Measurements from ENCODE around the gene WWC1. TPM values are rescaled to one million over a fixed set of nuclear protein-coding genes. Genes with fewer than 3 reads are reported as not detected.

The WWC1 gene
- total RNA-seq, 1 experiment from 2014 or later: 108 TPM

DNA sequence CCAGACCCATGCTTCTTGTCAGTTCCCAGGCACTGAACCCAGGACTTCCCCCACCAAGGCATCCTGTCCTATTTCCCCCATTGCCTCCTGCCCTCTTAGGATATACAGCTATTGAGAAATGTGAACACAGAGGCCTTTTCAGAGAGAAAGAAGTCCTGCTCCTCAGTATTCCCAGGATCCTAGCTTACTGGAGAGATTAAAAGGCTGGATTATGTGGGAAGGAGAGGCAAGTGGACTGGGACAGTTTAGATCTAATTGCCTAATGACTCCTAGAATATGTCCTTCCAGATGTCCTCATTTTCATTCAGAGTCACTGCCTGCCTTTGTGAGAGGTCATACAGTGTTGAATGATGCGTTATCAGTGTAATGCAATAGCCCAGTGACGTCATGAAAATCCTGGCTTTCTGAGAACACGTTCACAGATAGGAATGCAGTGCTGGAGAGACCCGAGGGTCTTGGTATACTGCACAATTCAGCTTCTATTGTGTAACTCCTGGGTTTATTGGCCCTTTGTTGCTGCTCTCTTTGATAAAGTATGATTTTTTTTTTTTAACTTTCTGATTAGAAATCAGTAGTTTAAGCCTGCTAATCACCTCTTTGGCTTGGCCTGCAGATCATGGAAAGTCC, 26.2 kb downstream of the WWC1 start:
- Histone ChIP-seq H3K27me3 (replicated peaks; ENCODE audit: control insufficient read depth, insufficient read depth, low read length) (no peaks in the 10 kb centered on the region), H3K4me1 (peaks cover 83% of the 10 kb centered on the region), H3K36me3 (ENCODE audit: control insufficient read depth, insufficient read depth, low read length) (peaks cover 4% of the 10 kb centered on the region; the same call in 1 of the 2 replicates), H3K9me3 (no peaks in the 10 kb centered on the region), H3K4me3 (ENCODE audit: low read depth, low read length) (no peak overlapping the region)
- peaks cover 70% of the 10 kb centered on the region for H3K36me3 Mint-ChIP-seq (ENCODE audit: insufficient read depth, unreplicated experiment)
- intact Hi-C loops (cut with micrococcal nuclease; ENCODE audit: unreplicated experiment): loop anchor here (1.0 kb wide), 1 partner anchor 47 kb away; no protein-coding TSS in a partner anchor
- ChIA-PET POLR2A (interaction anchor here (0.7 to 3.9 kb wide), 5 partner anchors 9 to 47 kb away, joined by 3 to 22 read pairs (median 5); partner anchors contain the start of gene WWC1), CTCF (interaction anchor here (0.8 to 1.9 kb wide), 4 partner anchors 11 to 49 kb away, joined by 3 to 5 read pairs (median 4); partner anchors contain the start of gene WWC1)
- peaks cover 48% of the 10 kb centered on the region for H3K4me1 Mint-ChIP-seq (ENCODE audit: low read depth, unreplicated experiment)
- DNase-seq: peak; percentile 90 to 95
- no peaks in the 10 kb centered on the region for H3K9me3 Mint-ChIP-seq (ENCODE audit: unreplicated experiment)
- H3K27ac Mint-ChIP-seq (ENCODE audit: unreplicated experiment): peak overlapping the region; percentile 98
- TF ChIP-seq, protein P1, sequence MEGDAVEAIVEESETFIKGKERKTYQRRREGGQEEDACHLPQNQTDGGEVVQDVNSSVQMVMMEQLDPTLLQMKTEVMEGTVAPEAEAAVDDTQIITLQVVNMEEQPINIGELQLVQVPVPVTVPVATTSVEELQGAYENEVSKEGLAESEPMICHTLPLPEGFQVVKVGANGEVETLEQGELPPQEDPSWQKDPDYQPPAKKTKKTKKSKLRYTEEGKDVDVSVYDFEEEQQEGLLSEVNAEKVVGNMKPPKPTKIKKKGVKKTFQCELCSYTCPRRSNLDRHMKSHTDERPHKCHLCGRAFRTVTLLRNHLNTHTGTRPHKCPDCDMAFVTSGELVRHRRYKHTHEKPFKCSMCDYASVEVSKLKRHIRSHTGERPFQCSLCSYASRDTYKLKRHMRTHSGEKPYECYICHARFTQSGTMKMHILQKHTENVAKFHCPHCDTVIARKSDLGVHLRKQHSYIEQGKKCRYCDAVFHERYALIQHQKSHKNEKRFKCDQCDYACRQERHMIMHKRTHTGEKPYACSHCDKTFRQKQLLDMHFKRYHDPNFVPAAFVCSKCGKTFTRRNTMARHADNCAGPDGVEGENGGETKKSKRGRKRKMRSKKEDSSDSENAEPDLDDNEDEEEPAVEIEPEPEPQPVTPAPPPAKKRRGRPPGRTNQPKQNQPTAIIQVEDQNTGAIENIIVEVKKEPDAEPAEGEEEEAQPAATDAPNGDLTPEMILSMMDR (IDR thresholded peaks at IDR 0.05; ENCODE audit: insufficient read depth in 1 of 2, low read depth in 1 of 2, low read length in 1 of 2, severe bottlenecking in 1 of 2, unreplicated experiment in 1 of 2): no peak
- H3K4me3 Mint-ChIP-seq (ENCODE audit: unreplicated experiment): peak overlapping the region; percentile 35
- no TSS peak for BruUV-seq (replicated peaks)
- H3K27me3 Mint-ChIP-seq (ENCODE audit: insufficient read depth, unreplicated experiment): no peaks in the 10 kb centered on the region

DNA sequence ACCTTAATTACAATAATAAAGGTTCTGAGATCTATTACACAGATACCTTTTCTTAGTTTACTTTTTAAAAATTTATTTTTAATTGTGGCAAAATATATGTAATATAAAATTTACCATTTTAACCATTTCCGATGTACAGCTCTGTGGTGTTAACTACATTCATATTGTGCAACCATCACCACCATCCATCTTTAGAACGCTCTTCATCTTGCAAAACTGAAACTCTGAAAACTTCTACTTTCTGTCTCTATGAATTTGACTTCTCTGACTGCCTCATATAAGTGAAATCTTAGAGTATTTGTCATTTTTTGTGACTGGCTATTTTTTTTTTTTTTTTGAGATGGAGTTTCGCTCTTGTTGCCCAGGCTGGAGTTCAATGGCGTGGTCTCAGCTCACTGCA, 26.8 kb downstream of the WWC1 start:
- H3K27me3 Mint-ChIP-seq (ENCODE audit: insufficient read depth, unreplicated experiment): no peaks in the 10 kb centered on the region
- Histone ChIP-seq H3K9me3 (no peaks in the 10 kb centered on the region), H3K27me3 (replicated peaks; ENCODE audit: control insufficient read depth, insufficient read depth, low read length) (no peaks in the 10 kb centered on the region), H3K4me3 (ENCODE audit: low read depth, low read length) (no peak overlapping the region), H3K4me1 (peaks cover 82% of the 10 kb centered on the region), H3K36me3 (ENCODE audit: control insufficient read depth, insufficient read depth, low read length) (peaks cover 4% of the 10 kb centered on the region; the same call in 1 of the 2 replicates)
- H3K36me3 Mint-ChIP-seq (ENCODE audit: insufficient read depth, unreplicated experiment): peaks cover 74% of the 10 kb centered on the region
- peak overlapping the region; percentile 98 for H3K27ac Mint-ChIP-seq (ENCODE audit: unreplicated experiment)
- ChIA-PET POLR2A (interaction anchor here (1.0 to 3.9 kb wide), 4 partner anchors 10 to 48 kb away, joined by 3 to 22 read pairs (median 7); partner anchors contain the start of gene WWC1), CTCF (interaction anchor here (1.2 to 1.9 kb wide), 3 partner anchors 11 to 47 kb away, joined by 3 to 5 read pairs (median 4); partner anchors contain the start of gene WWC1)
- TF ChIP-seq, protein P1 (IDR thresholded peaks at IDR 0.05; ENCODE audit: insufficient read depth in 1 of 2, low read depth in 1 of 2, low read length in 1 of 2, severe bottlenecking in 1 of 2, unreplicated experiment in 1 of 2): no peak
- H3K4me1 Mint-ChIP-seq (ENCODE audit: low read depth, unreplicated experiment): peaks cover 54% of the 10 kb centered on the region
- DNase-seq: no peak
- intact Hi-C loops (cut with micrococcal nuclease; ENCODE audit: unreplicated experiment): no loop called here
- no peaks in the 10 kb centered on the region for H3K9me3 Mint-ChIP-seq (ENCODE audit: unreplicated experiment)
- BruUV-seq (replicated peaks): no TSS peak
- no peak overlapping the region for H3K4me3 Mint-ChIP-seq (ENCODE audit: unreplicated experiment)

DNA sequence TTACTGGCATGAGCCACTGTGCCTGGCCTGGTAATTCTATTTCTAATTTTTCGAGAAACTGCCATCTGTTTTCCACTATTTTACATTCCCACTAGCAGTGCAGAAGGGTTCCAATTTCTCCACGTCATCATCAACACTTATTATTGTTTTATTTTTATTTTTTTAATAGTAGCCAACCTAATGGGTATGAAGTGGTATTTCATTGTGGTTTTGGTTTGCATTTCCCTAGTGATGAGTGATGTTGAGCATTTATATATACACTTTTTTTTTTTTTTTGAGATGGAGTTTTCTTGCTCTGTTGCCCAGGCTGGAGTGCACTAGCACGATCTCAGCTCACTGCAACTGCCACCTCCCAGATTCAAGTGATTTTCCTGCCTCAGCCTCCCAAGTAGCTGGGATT, 28.3 kb downstream of the WWC1 start:
- peak overlapping the region; percentile 98 for H3K27ac Mint-ChIP-seq (ENCODE audit: unreplicated experiment)
- TF ChIP-seq, protein P1 (IDR thresholded peaks at IDR 0.05; ENCODE audit: insufficient read depth in 1 of 2, low read depth in 1 of 2, low read length in 1 of 2, severe bottlenecking in 1 of 2, unreplicated experiment in 1 of 2): no peak
- peaks cover 60% of the 10 kb centered on the region for H3K4me1 Mint-ChIP-seq (ENCODE audit: low read depth, unreplicated experiment)
- no peak overlapping the region for H3K4me3 Mint-ChIP-seq (ENCODE audit: unreplicated experiment)
- intact Hi-C loops (cut with micrococcal nuclease; ENCODE audit: unreplicated experiment): no loop called here
- Histone ChIP-seq H3K4me3 (ENCODE audit: low read depth, low read length) (no peak overlapping the region), H3K4me1 (peaks cover 80% of the 10 kb centered on the region), H3K27me3 (replicated peaks; ENCODE audit: control insufficient read depth, insufficient read depth, low read length) (no peaks in the 10 kb centered on the region), H3K9me3 (no peaks in the 10 kb centered on the region), H3K36me3 (ENCODE audit: control insufficient read depth, insufficient read depth, low read length) (peaks cover 4% of the 10 kb centered on the region; the same call in 1 of the 2 replicates)
- no peaks in the 10 kb centered on the region for H3K27me3 Mint-ChIP-seq (ENCODE audit: insufficient read depth, unreplicated experiment)
- H3K9me3 Mint-ChIP-seq (ENCODE audit: unreplicated experiment): no peaks in the 10 kb centered on the region
- no peak for DNase-seq
- ChIA-PET POLR2A (interaction anchor here (0.6 kb wide), 1 partner anchor 18 kb away, joined by 3 read pairs; no protein-coding TSS in a partner anchor), CTCF (no interaction called here)
- BruUV-seq (replicated peaks): no TSS peak
- H3K36me3 Mint-ChIP-seq (ENCODE audit: insufficient read depth, unreplicated experiment): peaks cover 68% of the 10 kb centered on the region

Data from Caco-2 (cell line).